Sciatic nerve (tissue), 2 donors: ENCODE measurements around the gene UBE2F. TPM values are rescaled to one million over a fixed set of nuclear protein-coding genes. Genes with fewer than 3 reads are reported as not detected.
"Not testable (repeated sequence)": the region's sequence is repeated elsewhere in the genome, so short reads cannot be mapped to it uniquely, and the experiment has no call there.

Experiments
- ATAC-seq: fragments of 200-7000 bp; cut with Tn5 transposase; one replicate; pipeline ENCODE4 v1.9.1; 2020; ENCODE audit warnings: mild to moderate bottlenecking, moderate library complexity
- DNase-seq: peaks from one replicate; pipeline ENCODE4 v3.0.0-alpha.2; 2020; ENCODE audit warnings: low spot score
- intact Hi-C: fragments of 100-400 bp; cut with DNase I; formaldehyde crosslinking; loops from one replicate; pipeline ENCODE4 v1.14.2; 2022
- total RNA-seq: library from RNA; stranded (reverse); fragmentation: NEBNext Ultra II Directional; extraction: Animal tissue kit (Norgen Biotek cat#: 25700); gene quantifications from one replicate; pipeline ENCODE4 v1.2.1, GENCODE V29; 2021
- donor health status: DM: no; HTN: no; CAD: no.
- donor health status: DM: no; HTN: no; CAD: no.

Gene UBE2F
- total RNA-seq, 1 donor from 2014 or later, result 32.6 TPM

GRCh38 chr2:238030422-238031155, 63.8 kb downstream of the UBE2F start:
- no peak for ATAC-seq
- DNase-seq, result no peak

GRCh38 chr2:238031751-238032150, 64.9 kb downstream of the UBE2F start:
- ATAC-seq (no peak), DNase-seq (no peak)
- intact Hi-C loops, result no loop called here

More at GRCh38 chr2:238030422-238031155, 63.8 kb downstream of the UBE2F start:
- intact Hi-C loops, result no loop called here

DNA sequence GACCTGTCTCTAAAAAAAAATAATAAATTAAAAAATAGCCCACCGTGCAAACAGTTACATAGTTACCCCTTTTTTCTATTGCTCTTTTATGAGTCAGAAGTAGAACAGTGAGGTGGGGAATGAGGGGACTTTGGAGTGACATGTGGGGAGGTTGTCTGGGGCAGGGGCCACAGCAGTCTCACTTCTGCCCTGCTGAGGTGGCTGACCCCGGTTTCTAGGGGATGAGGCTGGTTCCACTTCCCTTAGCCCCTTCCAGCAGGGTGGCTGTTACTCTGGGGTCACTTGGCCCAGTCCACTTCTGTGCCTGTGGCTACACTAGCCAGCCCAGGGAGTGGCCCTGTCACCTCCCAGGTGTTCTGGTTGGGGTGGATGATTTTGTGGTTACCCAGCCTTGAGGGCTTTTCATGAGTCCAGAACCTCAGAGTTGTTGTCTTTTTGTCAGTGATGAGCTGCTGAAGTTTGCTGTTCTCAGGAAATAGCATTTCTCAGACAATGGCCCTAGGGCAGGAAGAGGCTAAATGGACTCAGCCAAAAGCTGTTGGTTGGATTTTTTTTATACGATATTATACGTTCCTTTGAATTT, 66.0 kb downstream of the UBE2F start:
- intact Hi-C loops, result no loop called here
- DNase-seq (no peak), ATAC-seq (no peak)

GRCh38 chr2:238033991-238034390, 67.2 kb downstream of the UBE2F start:
- ATAC-seq, intact Hi-C loops, DNase-seq: not testable (repeated sequence)

DNA sequence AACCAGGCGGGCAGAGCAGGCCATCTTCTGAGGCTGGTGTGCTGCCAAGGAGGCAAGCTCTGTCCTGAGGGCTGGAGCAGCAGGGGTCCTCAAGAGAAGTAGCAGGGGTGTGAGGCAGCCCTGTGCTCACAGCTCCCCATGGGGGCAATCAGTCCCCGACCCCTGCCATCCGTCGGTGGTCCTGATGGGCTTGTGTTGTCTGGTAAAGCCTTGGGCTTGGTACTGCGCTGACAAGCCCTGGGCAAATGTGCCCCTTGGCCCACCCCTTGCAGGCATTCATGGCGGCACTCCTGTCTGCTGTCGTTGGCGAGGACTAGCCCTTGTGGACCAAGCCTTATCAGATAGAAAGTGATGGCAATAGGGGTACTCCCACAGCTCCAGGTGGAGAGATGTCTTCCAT, 71.4 kb downstream of the UBE2F start:
- DNase-seq, result no peak
- ATAC-seq, result no peak
- intact Hi-C loops, result no loop called here

DNA sequence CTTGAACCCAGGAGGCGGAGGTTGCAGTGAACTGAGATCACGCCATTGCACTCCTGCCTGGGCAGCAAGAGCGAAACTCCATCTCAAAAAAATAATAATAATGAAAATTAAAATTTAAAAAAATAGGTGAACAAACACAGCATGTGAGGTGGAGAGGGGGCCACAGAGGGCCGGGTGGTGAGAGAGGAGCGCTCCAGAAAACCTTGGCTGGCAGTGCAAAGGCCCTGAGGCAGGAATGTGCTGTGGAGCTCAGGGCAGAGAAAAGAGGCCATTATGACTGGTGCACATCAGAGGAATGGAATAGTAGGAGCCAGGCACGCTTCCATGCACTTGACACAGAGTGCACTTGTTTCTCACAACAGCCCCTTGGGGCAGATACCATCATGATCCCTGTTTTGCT, 72.3 kb downstream of the UBE2F start:
- DNase-seq, result no peak
- ATAC-seq, result no peak
- intact Hi-C loops, result no loop called here

DNA sequence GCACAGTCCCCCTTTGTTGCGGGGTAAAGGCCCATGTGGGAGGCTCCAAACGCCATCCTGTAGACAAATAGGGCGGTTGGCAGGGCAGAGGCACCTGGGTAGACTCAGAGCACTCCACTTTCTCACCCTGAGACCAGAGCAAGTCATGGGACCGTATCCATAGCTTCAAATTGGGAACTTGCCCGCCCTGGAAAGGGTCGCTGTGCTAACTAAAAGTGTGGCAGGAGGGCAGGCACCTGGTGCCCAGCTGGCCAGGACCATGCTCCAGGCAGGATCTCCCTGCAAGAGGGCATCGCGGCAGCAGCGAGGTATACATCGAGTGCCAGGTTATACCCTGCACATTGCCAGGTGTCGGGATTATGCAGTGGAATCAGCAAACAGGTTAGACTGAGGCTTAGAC, 73.2 kb downstream of the UBE2F start:
- intact Hi-C loops, result no loop called here
- ATAC-seq, result no peak
- peak; percentile 51 for DNase-seq

GRCh38 chr2:238040918-238041317, 74.1 kb downstream of the UBE2F start:
- intact Hi-C loops, result no loop called here
- DNase-seq, result peak; percentile 49
- no peak for ATAC-seq

DNA sequence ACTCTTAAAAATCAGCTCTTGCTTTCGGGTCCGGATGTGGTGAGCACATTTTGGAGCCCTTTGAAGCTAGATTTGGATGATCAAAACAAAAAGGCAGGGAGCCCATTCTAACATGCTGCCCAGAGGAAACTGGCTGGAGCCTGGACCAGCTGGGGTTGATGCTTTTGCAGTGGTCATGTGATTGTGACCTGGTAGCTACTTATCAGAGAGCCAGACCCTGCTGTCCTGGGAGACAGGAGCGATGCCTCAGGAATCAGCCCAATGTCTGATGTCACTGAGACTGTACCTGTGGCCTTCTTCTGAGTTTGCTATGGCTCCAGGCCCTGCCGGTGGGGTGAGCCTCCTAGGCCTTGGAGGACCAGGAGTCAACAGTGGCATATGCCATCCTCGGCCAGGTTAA, 75.3 kb downstream of the UBE2F start:
- no peak for ATAC-seq
- peak; percentile 40 for DNase-seq
- intact Hi-C loops, result no loop called here

GRCh38 chr2:238042849-238043584, 76.2 kb downstream of the UBE2F start:
- intact Hi-C loops, result no loop called here
- ATAC-seq (no peak), DNase-seq (no peak)

DNA sequence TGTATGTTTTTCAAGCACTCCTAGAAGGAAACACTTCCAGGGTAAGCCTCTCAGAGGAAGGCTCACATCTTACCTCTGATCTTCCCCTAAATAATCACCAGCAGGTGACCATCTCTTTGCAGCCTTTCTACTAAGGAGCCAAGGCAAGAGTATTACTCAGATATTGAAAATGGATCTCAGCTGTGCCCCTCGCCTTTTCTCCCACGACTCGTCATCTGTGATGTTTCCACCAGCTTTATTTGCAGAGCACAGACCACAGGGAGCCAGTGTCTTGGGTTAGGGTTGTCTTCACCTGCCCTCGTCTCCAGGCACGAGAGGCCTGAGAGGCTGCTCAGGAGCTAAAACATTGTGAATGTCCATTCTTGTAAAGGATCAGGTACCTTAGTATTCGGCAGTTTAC, 77.0 kb downstream of the UBE2F start:
- intact Hi-C loops, result no loop called here
- ATAC-seq (no peak), DNase-seq (no peak)

DNA sequence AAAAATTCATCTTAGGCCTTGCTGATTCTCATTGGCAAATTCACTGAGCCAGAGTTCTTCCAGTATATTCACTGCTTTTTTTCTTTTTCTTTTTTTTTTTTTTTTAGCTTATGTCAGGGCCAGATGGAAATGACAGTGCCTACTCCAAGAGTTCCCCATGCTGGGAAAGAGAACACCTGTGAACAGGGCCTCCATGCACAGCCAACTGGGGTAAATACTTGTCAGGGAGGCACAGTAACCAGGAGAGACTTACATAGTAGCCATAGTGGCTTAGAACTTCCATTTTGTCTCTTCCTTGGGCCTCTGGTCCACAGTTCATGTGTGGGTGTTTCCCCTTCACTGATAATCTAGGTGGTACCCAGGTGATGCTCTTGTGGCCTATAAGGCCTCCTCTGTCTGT, 78.8 kb downstream of the UBE2F start:
- no peak for DNase-seq
- intact Hi-C loops, result no loop called here
- ATAC-seq, result no peak

DNA sequence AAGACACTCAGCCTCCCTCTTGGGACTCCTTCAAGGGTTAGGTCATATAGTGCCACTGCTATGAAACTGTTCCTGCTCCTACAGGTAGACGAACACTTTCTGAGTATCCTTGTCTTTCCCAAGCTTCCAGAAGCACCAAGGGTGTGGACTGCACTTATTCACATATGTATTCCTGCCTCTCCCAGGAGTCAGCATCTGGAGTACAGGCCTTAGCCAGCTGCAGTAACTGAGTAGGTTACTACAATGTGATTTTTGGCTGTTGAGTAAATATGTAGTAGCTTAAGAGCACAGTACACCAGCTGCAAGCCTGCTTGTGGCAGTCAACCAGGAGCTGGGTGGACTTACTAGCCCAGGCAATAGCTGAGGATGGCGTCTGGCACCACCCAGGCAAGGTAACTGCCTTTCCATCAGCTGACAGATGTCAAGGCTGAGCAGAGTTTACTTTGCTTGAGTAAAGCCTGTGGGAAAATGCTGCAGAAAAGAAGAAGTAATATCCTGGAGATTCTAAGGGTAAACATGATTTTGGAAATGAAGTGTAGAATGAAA, 80.0 kb downstream of the UBE2F start:
- ATAC-seq (no peak), DNase-seq (no peak)
- intact Hi-C loops, result no loop called here

DNA sequence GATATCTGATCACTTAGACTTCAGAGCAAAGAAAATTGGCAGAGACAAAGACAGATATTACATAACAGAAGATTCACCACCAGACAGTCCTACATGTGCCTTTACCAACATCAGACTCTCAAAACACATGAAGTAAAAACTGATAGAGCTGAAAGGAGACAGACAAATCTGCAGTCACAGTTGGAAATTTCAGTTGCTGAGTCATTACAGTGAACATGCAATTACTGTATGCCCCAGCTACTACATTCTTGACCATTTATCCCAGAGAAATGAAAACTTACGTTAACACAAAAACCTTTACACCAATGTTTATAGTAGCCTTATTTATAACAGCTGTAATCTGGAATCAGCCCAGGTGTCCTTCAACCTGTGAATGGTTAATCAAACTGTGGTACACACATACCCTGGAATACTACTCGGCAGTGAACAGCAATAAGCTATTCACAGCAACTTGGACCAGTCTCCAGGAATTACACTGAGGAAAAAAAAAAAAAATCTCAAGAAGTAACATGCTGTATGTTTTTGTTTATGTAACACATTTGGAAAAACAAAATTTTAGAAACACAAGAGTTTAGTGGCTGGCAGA, 86.5 kb downstream of the UBE2F start:
- intact Hi-C loops, result no loop called here
- ATAC-seq (no peak), DNase-seq (no peak)

DNA sequence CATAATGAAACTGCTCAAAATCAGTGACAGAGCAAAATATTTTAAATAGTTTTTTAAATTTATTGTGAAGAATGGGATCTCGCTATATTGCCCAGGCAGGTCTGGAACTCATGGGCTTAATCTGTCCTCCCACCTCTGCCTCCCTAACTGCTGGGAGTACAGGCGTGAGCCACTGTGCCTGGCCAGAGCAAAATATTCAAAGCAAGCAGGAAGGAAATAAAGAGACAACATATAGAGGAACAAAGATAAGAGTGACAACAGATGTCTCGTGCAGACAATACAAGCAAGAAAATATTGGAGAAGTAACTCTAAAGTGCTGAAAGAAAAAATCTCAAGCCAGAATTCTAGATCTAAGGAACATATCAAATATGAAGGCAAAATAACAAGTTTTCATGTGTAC, 89.0 kb downstream of the UBE2F start:
- intact Hi-C loops, result no loop called here
- no peak for ATAC-seq
- DNase-seq, result no peak

- DNase-seq, ATAC-seq, intact Hi-C loops: not testable (repeated sequence)
Measured at GRCh38 chr2:238057696-238058575, 91.1 kb downstream of the UBE2F start.

GRCh38 chr2:238059505-238059904, 92.7 kb downstream of the UBE2F start:
- intact Hi-C loops, result no loop called here

DNA sequence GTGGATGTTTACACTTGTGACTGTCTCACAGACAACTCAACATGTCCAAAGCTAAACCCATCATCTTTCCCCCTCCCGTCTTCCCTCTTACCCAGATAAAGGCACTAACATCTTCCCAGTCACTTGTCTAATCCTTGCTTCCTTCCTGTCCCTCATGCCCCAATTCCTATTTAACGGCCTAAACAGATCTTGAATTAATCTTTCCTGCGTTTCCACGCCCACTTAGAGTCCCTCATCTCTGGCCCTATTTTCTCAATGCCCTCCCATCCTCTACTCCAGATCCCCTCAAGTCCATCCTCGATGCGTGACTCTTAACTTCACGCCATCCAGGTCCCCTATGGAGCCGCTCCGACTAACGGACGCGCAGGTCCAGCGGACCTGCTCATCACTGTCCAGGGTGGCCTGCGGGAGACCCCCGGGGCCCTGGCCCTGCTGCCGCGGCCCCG, 93.3 kb downstream of the UBE2F start:
- DNase-seq (no peak), ATAC-seq (no peak)
- intact Hi-C loops, result no loop called here

More at GRCh38 chr2:238059505-238059904, 92.7 kb downstream of the UBE2F start:
- DNase-seq, result no peak
- no peak for ATAC-seq
